SK-N-SH treated with all-trans-retinoic acid at 6 μM for 48 hours (cell line): ENCODE measurements around the gene PIH1D1.
"Not testable (repeated sequence)": the region's sequence is repeated elsewhere in the genome, so short reads cannot be mapped to it uniquely, and the experiment has no call there.

Experiments used
- ATAC-seq: fragments of 200-7000 bp; cut with Tn5 transposase; 3 replicates; pipeline ENCODE4 v1.9.1; 2020; ENCODE audit warnings: mild to moderate bottlenecking, moderate library complexity
- ARNTL ChIP-seq: fragments of 450-650 bp; formaldehyde crosslinking; IDR thresholded peaks from 2 replicates; pipeline ENCODE4 v1.5.0; 2020; ENCODE audit warnings: low read depth, mild to moderate bottlenecking, moderate library complexity, borderline replicate concordance
- BACH2 ChIP-seq: fragments of 250-450 bp; sonication (Bioruptor Pico); IDR thresholded peaks from 2 replicates; pipeline ENCODE4 v1.9.0; 2021; ENCODE audit warnings: mild to moderate bottlenecking, borderline replicate concordance
- CSRNP3 ChIP-seq: fragments of 250-450 bp; sonication (Bioruptor Pico); IDR thresholded peaks from 2 replicates; pipeline ENCODE4 v1.5.1; 2021; ENCODE audit warnings: mild to moderate bottlenecking, moderate library complexity
- ESRRG ChIP-seq: fragments of 250-450 bp; sonication (Bioruptor Pico); IDR thresholded peaks from 2 replicates; pipeline ENCODE4 v1.6.1; 2021; ENCODE audit warnings: mild to moderate bottlenecking
- GLIS3 ChIP-seq: fragments of 250-450 bp; sonication (Bioruptor Pico); IDR thresholded peaks from 2 replicates; pipeline ENCODE4 v1.5.0; 2020; ENCODE audit warnings: mild to moderate bottlenecking, moderate library complexity
- ISL1 ChIP-seq: fragments of 250-450 bp; sonication (Bioruptor Pico); IDR thresholded peaks from 2 replicates; pipeline ENCODE4 v2.1.2; 2022; ENCODE audit warnings: mild to moderate bottlenecking, moderate library complexity
- OSR1 ChIP-seq: fragments of 250-450 bp; sonication (Bioruptor Pico); IDR thresholded peaks from 2 replicates; pipeline ENCODE4 v1.8.0; 2022; ENCODE audit warnings: moderate library complexity, mild to moderate bottlenecking, inconsistent platforms
- PPARA ChIP-seq: fragments of 250-450 bp; sonication (Bioruptor Pico); IDR thresholded peaks from 2 replicates; pipeline ENCODE4 v1.5.0; 2020; ENCODE audit warnings: mild to moderate bottlenecking, borderline replicate concordance
- RARB ChIP-seq: fragments of 250-450 bp; sonication (Bioruptor Pico); IDR thresholded peaks from 2 replicates; pipeline ENCODE4 v1.8.0; 2021; ENCODE audit warnings: mild to moderate bottlenecking, moderate library complexity
- SNAI2 ChIP-seq: fragments of 250-450 bp; sonication (Bioruptor Pico); IDR thresholded peaks from 2 replicates; pipeline ENCODE4 v1.5.0; 2020; ENCODE audit warnings: mild to moderate bottlenecking, moderate library complexity
- TCF4 ChIP-seq: fragments of 250-450 bp; sonication (Bioruptor Pico); IDR thresholded peaks from 2 replicates; pipeline ENCODE4 v1.8.0; 2021; ENCODE audit warnings: mild to moderate bottlenecking, moderate library complexity, borderline replicate concordance
- TOX ChIP-seq: fragments of 250-450 bp; sonication (Bioruptor Pico); IDR thresholded peaks from 2 replicates; pipeline ENCODE4 v1.8.0; 2021; ENCODE audit warnings: mild to moderate bottlenecking, moderate library complexity, borderline replicate concordance
- TSHZ2 ChIP-seq: fragments of 250-450 bp; sonication (Bioruptor Pico); IDR thresholded peaks from 2 replicates; pipeline ENCODE4 v1.5.0; 2020; ENCODE audit warnings: mild to moderate bottlenecking, moderate library complexity
- ZC3H10 ChIP-seq: fragments of 250-450 bp; sonication (Bioruptor Pico); IDR thresholded peaks from 2 replicates; pipeline ENCODE4 v1.5.1; 2021; ENCODE audit warnings: mild to moderate bottlenecking, moderate library complexity
- ZFP30 ChIP-seq: fragments of 450-650 bp; formaldehyde crosslinking; IDR thresholded peaks from 2 replicates; pipeline ENCODE4 v1.5.0; 2022; ENCODE audit warnings: mild to moderate bottlenecking, moderate library complexity
- ZNF565 ChIP-seq: fragments of 450-650 bp; formaldehyde crosslinking; conservative IDR thresholded peaks from 2 replicates; pipeline ENCODE4 v1.5.0; 2020; ENCODE audit warnings: low read depth, mild to moderate bottlenecking, moderate library complexity
- ZNF70 ChIP-seq: fragments of 450-650 bp; formaldehyde crosslinking; IDR thresholded peaks from 2 replicates; pipeline ENCODE4 v1.5.0; 2020; ENCODE audit warnings: mild to moderate bottlenecking, moderate library complexity
- ZNF8 ChIP-seq: fragments of 450-650 bp; formaldehyde crosslinking; IDR thresholded peaks from 2 replicates; pipeline ENCODE4 v1.5.0; 2020; ENCODE audit warnings: mild to moderate bottlenecking, moderate library complexity
- TF ChIP-seq, protein P1 (sequence below): fragments of 250-450 bp; sonication (Bioruptor Pico); IDR thresholded peaks from 2 replicates; pipeline ENCODE4 v1.8.0; 2020; ENCODE audit warnings: mild to moderate bottlenecking, moderate library complexity, borderline replicate concordance

The PIH1D1 gene

GRCh38 chr19:49475191-49475917 lies 23.7 kb upstream of the PIH1D1 start:
- TF ChIP-seq TCF4, result no peak
- TF ChIP-seq TOX (CRISPR knock-in tag), result no peak
- no peak for TF ChIP-seq BACH2 (CRISPR knock-in tag)
- no peak for TF ChIP-seq OSR1 (CRISPR knock-in tag)
- TF ChIP-seq ISL1 (CRISPR knock-in tag), result no peak
- no peak for TF ChIP-seq CSRNP3 (CRISPR knock-in tag)
- no peak for TF ChIP-seq PPARA (CRISPR knock-in tag)
- TF ChIP-seq ZFP30 (CRISPR knock-in tag), result no peak
- no peak for TF ChIP-seq GLIS3 (CRISPR knock-in tag)
- TF ChIP-seq ARNTL (CRISPR knock-in tag), result no peak
- TF ChIP-seq TSHZ2, result no peak
- no peak for TF ChIP-seq ZNF565 (CRISPR knock-in tag)
- no peak for TF ChIP-seq SNAI2 (CRISPR knock-in tag)
- no peak for TF ChIP-seq ESRRG
- TF ChIP-seq, all 23 proteins: peak for 0
- no peak for ATAC-seq

- no peak for TF ChIP-seq PPARA (CRISPR knock-in tag)
- TF ChIP-seq OSR1 (CRISPR knock-in tag), result no peak
- TF ChIP-seq SNAI2 (CRISPR knock-in tag), result no peak
- TF ChIP-seq ISL1 (CRISPR knock-in tag), result no peak
- ATAC-seq, result no peak
These were observed 22.9 kb upstream of the PIH1D1 start for GRCh38 chr19:49474542-49474924.

DNA sequence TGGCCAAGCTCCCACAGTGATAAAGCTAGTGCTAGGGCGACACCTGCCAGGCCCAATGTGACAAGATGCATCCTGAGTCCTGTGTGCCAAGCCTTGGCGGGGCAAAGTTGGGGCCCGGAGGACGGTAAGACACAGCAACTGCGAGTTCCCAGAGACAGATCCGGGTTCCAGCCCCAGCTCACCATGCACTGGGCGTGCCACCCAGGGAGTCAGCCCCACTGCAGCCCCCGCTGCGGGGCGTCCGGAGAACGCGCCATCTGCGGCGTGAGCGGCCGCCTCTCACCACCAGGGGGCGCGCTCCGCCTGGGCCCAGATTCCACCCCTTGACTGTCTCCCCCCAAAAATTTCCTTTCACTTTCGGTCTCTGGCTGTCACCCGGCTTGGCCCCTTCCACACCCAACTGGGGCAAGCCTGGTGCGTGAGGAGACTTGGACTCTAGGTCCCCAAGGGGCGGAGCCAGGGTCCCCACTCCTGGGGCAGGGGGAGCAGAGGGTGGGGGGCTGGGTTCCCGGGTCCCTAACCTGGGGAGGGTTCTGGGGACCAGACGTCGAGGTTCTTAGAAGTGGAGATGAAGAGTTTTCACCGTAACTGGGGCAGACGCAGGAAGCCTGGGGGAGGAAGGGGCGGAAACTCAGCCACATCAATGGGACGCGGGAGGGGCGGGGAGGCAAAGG lies 22.4 kb upstream of the PIH1D1 start, which contains the start of gene FLT3LG:
FLT3LG (plus strand) TSS at position 348 of the 674 bp plus-strand sequence. CDS start 425 bp downstream, outside the sequence.
- TF ChIP-seq, protein P1, sequence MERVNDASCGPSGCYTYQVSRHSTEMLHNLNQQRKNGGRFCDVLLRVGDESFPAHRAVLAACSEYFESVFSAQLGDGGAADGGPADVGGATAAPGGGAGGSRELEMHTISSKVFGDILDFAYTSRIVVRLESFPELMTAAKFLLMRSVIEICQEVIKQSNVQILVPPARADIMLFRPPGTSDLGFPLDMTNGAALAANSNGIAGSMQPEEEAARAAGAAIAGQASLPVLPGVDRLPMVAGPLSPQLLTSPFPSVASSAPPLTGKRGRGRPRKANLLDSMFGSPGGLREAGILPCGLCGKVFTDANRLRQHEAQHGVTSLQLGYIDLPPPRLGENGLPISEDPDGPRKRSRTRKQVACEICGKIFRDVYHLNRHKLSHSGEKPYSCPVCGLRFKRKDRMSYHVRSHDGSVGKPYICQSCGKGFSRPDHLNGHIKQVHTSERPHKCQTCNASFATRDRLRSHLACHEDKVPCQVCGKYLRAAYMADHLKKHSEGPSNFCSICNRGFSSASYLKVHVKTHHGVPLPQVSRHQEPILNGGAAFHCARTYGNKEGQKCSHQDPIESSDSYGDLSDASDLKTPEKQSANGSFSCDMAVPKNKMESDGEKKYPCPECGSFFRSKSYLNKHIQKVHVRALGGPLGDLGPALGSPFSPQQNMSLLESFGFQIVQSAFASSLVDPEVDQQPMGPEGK (CRISPR knock-in tag), result peak; percentile 80; the same call in 1 of the 2 replicates
- TF ChIP-seq RARB (CRISPR knock-in tag) (no peak), ESRRG (no peak)
- TF ChIP-seq, all 23 proteins: peak for 1

DNA sequence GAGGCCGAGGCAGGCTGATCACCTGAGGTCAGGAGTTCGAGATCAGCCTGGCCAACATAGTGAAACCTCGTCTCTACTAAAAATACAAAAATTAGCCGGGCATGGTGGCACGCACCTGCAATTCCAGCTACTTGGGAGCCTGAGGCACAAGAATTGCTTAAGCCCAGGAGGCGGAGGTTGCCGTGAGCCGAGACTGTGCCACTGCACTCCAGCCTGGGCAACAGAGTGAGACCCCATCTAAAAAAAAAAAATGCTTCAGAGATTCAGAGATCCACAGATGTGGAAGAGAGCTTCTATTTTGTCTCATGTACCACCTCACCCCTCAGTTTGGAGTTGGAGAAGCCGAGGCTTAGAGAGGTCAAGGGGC lies 21.9 kb upstream of the PIH1D1 start:
- not testable (repeated sequence) for ATAC-seq

More for the DNA sequence above, 22.4 kb upstream of the PIH1D1 start, which contains the start of gene FLT3LG:
- peak; percentile 82 for ATAC-seq

GRCh38 chr19:49472936-49473335 lies 21.3 kb upstream of the PIH1D1 start:
- ATAC-seq, result no peak
- no peak for TF ChIP-seq PPARA (CRISPR knock-in tag)
- no peak for TF ChIP-seq ZC3H10
- no peak for TF ChIP-seq ZNF70 (CRISPR knock-in tag)
- no peak for TF ChIP-seq BACH2 (CRISPR knock-in tag)
- no peak for TF ChIP-seq ZNF8 (CRISPR knock-in tag)
